Gastrocnemius medialis (tissue), 4 donors: Measurements from ENCODE around the gene ARHGAP26.

Experiments
- CTCF ChIP-seq, 5 experiments: fragments of 450-650 bp in 3 of 5; fragments of 200-600 bp in 2 of 5; sonication (generic) in 2 of 5; IDR thresholded peaks in 4 of 5; conservative IDR thresholded peaks in 1 of 5; 1 replicate in 4 of 5; 2 replicates in 1 of 5; pipeline ENCODE4 v1.5.1; 2016 to 2019; ENCODE audit warnings: antibody characterized with exemption in 5 of 5, mild to moderate bottlenecking in 3 of 5, moderate library complexity in 3 of 5
- POLR2A ChIP-seq, 2 donors: fragments of 450-650 bp; IDR thresholded peaks; one replicate each; pipeline ENCODE4 v1.6.1; 2017; ENCODE audit warnings: antibody characterized with exemption in 2 of 2, mild to moderate bottlenecking in 2 of 2, moderate library complexity in 2 of 2

- TF ChIP-seq CTCF (IDR thresholded peaks at IDR 0.05 in 4 of 5, conservative IDR thresholded peaks at IDR 0.05 in 1 of 5) (no peak), POLR2A (IDR thresholded peaks at IDR 0.05) (no peak)
Measured at GRCh38 chr5:143021595-143021994, 251.4 kb downstream of the ARHGAP26 start.
